GM19395 (cell line): Measurements from ENCODE around the gene PAQR9.

Source experiments
- ATAC-seq: cut with Tn5 transposase; IDR thresholded peaks from one replicate; pipeline ENCODE4 v1.9.1; 2021; ENCODE audit warnings: mild to moderate bottlenecking, moderate library complexity; ENCODE audit not compliant: unreplicated experiment

PAQR9 gene

GRCh38 chr3:142952272-142953193, 10.9 kb downstream of the PAQR9 start:
- ATAC-seq: no peak

GRCh38 chr3:142951794-142952193, 11.7 kb downstream of the PAQR9 start:
- no peak for ATAC-seq

GRCh38 chr3:142950972-142951371, 12.5 kb downstream of the PAQR9 start:
- no peak for ATAC-seq

GRCh38 chr3:142947799-142948575, 15.5 kb downstream of the PAQR9 start:
- no peak for ATAC-seq

- no peak for ATAC-seq
Measured at GRCh38 chr3:142947352-142947751, 16.1 kb downstream of the PAQR9 start.

- no peak for ATAC-seq
Measured at GRCh38 chr3:142946861-142947260, 16.6 kb downstream of the PAQR9 start.

GRCh38 chr3:142945023-142945422, 18.5 kb downstream of the PAQR9 start:
- ATAC-seq: peak; percentile 7

GRCh38 chr3:142944342-142944741, 19.1 kb downstream of the PAQR9 start:
- peak; percentile 68 for ATAC-seq

GRCh38 chr3:142943870-142944269, 19.6 kb downstream of the PAQR9 start:
- ATAC-seq: peak; percentile 15

GRCh38 chr3:142943349-142943748, 20.1 kb downstream of the PAQR9 start:
- ATAC-seq: no peak

GRCh38 chr3:142941373-142942123, 21.9 kb downstream of the PAQR9 start:
- ATAC-seq: no peak

GRCh38 chr3:142940472-142940871, 23.0 kb downstream of the PAQR9 start:
- peak; percentile 46 for ATAC-seq

- ATAC-seq: no peak
Measured at GRCh38 chr3:142940000-142940399, 23.5 kb downstream of the PAQR9 start.

- no peak for ATAC-seq
Measured at GRCh38 chr3:142935963-142936362, 27.5 kb downstream of the PAQR9 start.

GRCh38 chr3:142934887-142935269, 28.6 kb downstream of the PAQR9 start:
- no peak for ATAC-seq

- no peak for ATAC-seq
Measured at GRCh38 chr3:142934128-142934886, 29.2 kb downstream of the PAQR9 start.

GRCh38 chr3:142931222-142931621, 32.3 kb downstream of the PAQR9 start:
- peak; percentile 93 for ATAC-seq

GRCh38 chr3:142930463-142930862, 33.0 kb downstream of the PAQR9 start:
- ATAC-seq: no peak

- ATAC-seq: no peak
Measured at GRCh38 chr3:142929890-142930289, 33.6 kb downstream of the PAQR9 start.

- ATAC-seq: no peak
Measured at GRCh38 chr3:142929109-142929508, 34.4 kb downstream of the PAQR9 start.
